ENCODE measurements around the gene MCOLN2. TPM values are rescaled to one million over a fixed set of nuclear protein-coding genes. Genes with fewer than 3 reads are reported as not detected.

MCOLN2 gene
- total RNA-seq, 2 experiments from 2014 or later = 9.7 TPM

GRCh38 chr1:85033221-85033620, 36.3 kb upstream of the MCOLN2 start:
- Histone ChIP-seq H3K4me3 (ENCODE audit: low read length) (no peak overlapping the region), H3K9me3 (ENCODE audit: control insufficient read depth in 1 of 2, insufficient read depth in 1 of 2, low read length in 2 of 2) (no peaks in the 10 kb centered on the region), H3K27ac (ENCODE audit: low read depth in 1 of 2, low read length in 2 of 2) (no peak overlapping the region), H3K4me1 (ENCODE audit: insufficient read depth, low read length) (no peaks in the 10 kb centered on the region), H3K27me3 (ENCODE audit: control insufficient read depth in 1 of 2, insufficient read depth in 2 of 2, low read length in 2 of 2) (no peaks in the 10 kb centered on the region), H3K36me3 (ENCODE audit: insufficient read depth, low read length) (no peaks in the 10 kb centered on the region)
- H3K9me3 Mint-ChIP-seq = no peaks in the 10 kb centered on the region
- H3K36me3 Mint-ChIP-seq (ENCODE audit: low read depth) = no peaks in the 10 kb centered on the region
- ChIA-PET CTCF (interaction anchor here (1.0 kb wide), 1 partner anchor 88 kb away, joined by 3 read pairs; no protein-coding TSS in a partner anchor), POLR2A (no interaction called here)
- H3K4me3 Mint-ChIP-seq = no peak overlapping the region
- DNase-seq = no peak
- TF ChIP-seq CTCF (IDR thresholded peaks at IDR 0.05) = no peak
- intact Hi-C loops (cut with DNase I, micrococcal nuclease) = no loop called here
- no peak overlapping the region for H3K27ac Mint-ChIP-seq
- H3K4me1 Mint-ChIP-seq (ENCODE audit: low read depth) = no peaks in the 10 kb centered on the region
- ATAC-seq (ENCODE audit: poor library complexity) = no peak
- H3K27me3 Mint-ChIP-seq = peaks cover 9% of the 10 kb centered on the region

- Histone ChIP-seq H3K9me3 (ENCODE audit: control insufficient read depth in 1 of 2, insufficient read depth in 1 of 2, low read length in 2 of 2) (no peaks in the 10 kb centered on the region), H3K36me3 (ENCODE audit: insufficient read depth, low read length) (no peaks in the 10 kb centered on the region), H3K4me3 (ENCODE audit: low read length) (no peak overlapping the region), H3K4me1 (ENCODE audit: insufficient read depth, low read length) (peaks cover 5% of the 10 kb centered on the region), H3K27ac (ENCODE audit: low read depth in 1 of 2, low read length in 2 of 2) (no peak overlapping the region), H3K27me3 (ENCODE audit: control insufficient read depth in 1 of 2, insufficient read depth in 2 of 2, low read length in 2 of 2) (no peaks in the 10 kb centered on the region)
- no peak for DNase-seq
- Mint-ChIP-seq H3K36me3 (ENCODE audit: low read depth) (no peaks in the 10 kb centered on the region), H3K4me3 (no peak overlapping the region), H3K27ac (no peak overlapping the region), H3K9me3 (no peaks in the 10 kb centered on the region), H3K27me3 (peaks cover 4% of the 10 kb centered on the region), H3K4me1 (ENCODE audit: low read depth) (peaks cover 9% of the 10 kb centered on the region)
- ChIA-PET CTCF (no interaction called here), POLR2A (no interaction called here)
- intact Hi-C loops (cut with DNase I, micrococcal nuclease) = no loop called here
- TF ChIP-seq CTCF (IDR thresholded peaks at IDR 0.05) = no peak
- no peak for ATAC-seq (ENCODE audit: poor library complexity)
Measured at GRCh38 chr1:85030536-85030935, 33.6 kb upstream of the MCOLN2 start.

- H3K27me3 Mint-ChIP-seq = no peaks in the 10 kb centered on the region
- H3K36me3 Mint-ChIP-seq (ENCODE audit: low read depth) = no peaks in the 10 kb centered on the region
- no peaks in the 10 kb centered on the region for H3K36me3 ChIP-seq (ENCODE audit: insufficient read depth, low read length)
- H3K27me3 ChIP-seq (ENCODE audit: control insufficient read depth in 1 of 2, insufficient read depth in 2 of 2, low read length in 2 of 2) = no peaks in the 10 kb centered on the region
- H3K4me3 Mint-ChIP-seq = no peak overlapping the region
- H3K4me3 ChIP-seq (ENCODE audit: low read length) = no peak overlapping the region
- POLR2A ChIA-PET = interaction anchor here (0.7 to 2.3 kb wide), 3 partner anchors 83 to 248 kb away, joined by 5 to 47 read pairs (median 6); partner anchors contain the start of gene BCL10
- no peak for TF ChIP-seq CTCF (IDR thresholded peaks at IDR 0.05)
- H3K9me3 ChIP-seq (ENCODE audit: control insufficient read depth in 1 of 2, insufficient read depth in 1 of 2, low read length in 2 of 2) = no peaks in the 10 kb centered on the region
- no peak overlapping the region for H3K27ac Mint-ChIP-seq
- intact Hi-C loops (cut with DNase I, micrococcal nuclease) = loop anchor here in 1 of 2 experiments (2.0 kb wide), 1 partner anchor 83 kb away; no protein-coding TSS in a partner anchor
- peaks cover 9% of the 10 kb centered on the region for H3K4me1 Mint-ChIP-seq (ENCODE audit: low read depth)
- ATAC-seq (ENCODE audit: poor library complexity) (no peak), DNase-seq (no peak)
- peaks cover 5% of the 10 kb centered on the region for H3K4me1 ChIP-seq (ENCODE audit: insufficient read depth, low read length)
- CTCF ChIA-PET = interaction anchor here (1.2 to 2.7 kb wide), 3 partner anchors 83 to 231 kb away, joined by 4 to 32 read pairs (median 4); no protein-coding TSS in a partner anchor
- no peak overlapping the region for H3K27ac ChIP-seq (ENCODE audit: low read depth in 1 of 2, low read length in 2 of 2)
- no peaks in the 10 kb centered on the region for H3K9me3 Mint-ChIP-seq
Measured at GRCh38 chr1:85028151-85028550, 31.2 kb upstream of the MCOLN2 start.

Data from CD4-positive, alpha-beta T cell (primary cell).